Lung (tissue), 12 donors: ENCODE results near the gene COL6A3. TPM values are rescaled to one million over a fixed set of nuclear protein-coding genes. Genes with fewer than 3 reads are reported as not detected.
A peak's percentile ranks its signal among the peaks of the same experiment; 100 is the strongest.

Experiments used
- ATAC-seq: fragments of 200-7000 bp; cut with Tn5 transposase; one replicate; pipeline ENCODE4 v1.9.1; 2020; ENCODE audit warnings: moderate number of reproducible peaks; ENCODE audit not compliant: insufficient read depth, low FRiP score
- DNase-seq, 3 donors: peaks; one replicate each; pipeline ENCODE4 v3.0.0-alpha.2; 2013 to 2017
- H3K27ac ChIP-seq, 2 donors: one replicate each; pipeline ENCODE4 v1.5.1; 2013; ENCODE audit warnings: mild to moderate bottlenecking in 2 of 2, moderate library complexity in 2 of 2, control low read depth in 1 of 2, inconsistent platforms in 1 of 2, low read depth in 1 of 2, low read length in 1 of 2
- H3K27me3 ChIP-seq, 3 donors: one replicate each; pipeline ENCODE4 v1.5.1; 2013; ENCODE audit warnings: low read length in 2 of 3; ENCODE audit not compliant: control insufficient read depth in 3 of 3, insufficient read depth in 3 of 3
- H3K36me3 ChIP-seq, 4 donors: one replicate each; pipeline ENCODE4 v1.5.1; 2013; ENCODE audit warnings: low read length in 4 of 4, mild to moderate bottlenecking in 1 of 4, moderate library complexity in 1 of 4; ENCODE audit not compliant: control insufficient read depth in 4 of 4, insufficient read depth in 4 of 4
- H3K4me1 ChIP-seq, 5 donors: one replicate each; pipeline ENCODE4 v1.5.1; 2013; ENCODE audit warnings: low read length in 5 of 5, mild to moderate bottlenecking in 2 of 5, moderate library complexity in 1 of 5; ENCODE audit not compliant: control insufficient read depth in 5 of 5, insufficient read depth in 5 of 5
- H3K4me3 ChIP-seq: one replicate; pipeline ENCODE4 v1.5.1; 2013; ENCODE audit warnings: mild to moderate bottlenecking, control low read depth, moderate library complexity
- H3K9ac ChIP-seq, 2 donors: one replicate each; pipeline ENCODE4 v1.5.1; 2013; ENCODE audit warnings: low read length in 2 of 2, control low read depth in 1 of 2; ENCODE audit not compliant: insufficient read depth in 1 of 2
- H3K9me3 ChIP-seq, 4 donors: one replicate each; pipeline ENCODE4 v1.5.1; 2013; ENCODE audit warnings: low read length in 3 of 4, mild to moderate bottlenecking in 1 of 4, moderate library complexity in 1 of 4; ENCODE audit not compliant: control insufficient read depth in 4 of 4, insufficient read depth in 3 of 4
- CTCF ChIP-seq: IDR thresholded peaks from 2 replicates; pipeline ENCODE4 v1.5.1; 2012; ENCODE audit warnings: mild to moderate bottlenecking; ENCODE audit errors: control extremely low read depth, extremely low read depth
- WGBS, 2 donors: extraction: QIAGEN DNeasy Blood & Tissue Kit; methylation state at CpG; one replicate each; pipeline ENCODE4 v1.1.7; 2013; 5-methylcytosine and 5-hydroxymethylcytosine counted together
- polyA plus RNA-seq, 2 donors: library from polyadenylated mRNA; stranded (reverse); fragments of 200-250 nt; gene quantifications; one replicate each; pipeline ENCODE4 v1.2.1, GENCODE V29; 2013
- total RNA-seq, 2 donors: library from RNA; depleted of rRNA in 1 of 2; stranded (reverse); fragments of >200 nt in 1 of 2; gene quantifications; one replicate each; pipeline ENCODE4 v1.2.1, GENCODE V29; 2014 to 2021
- donor health status: control.
- donor health status: control.
- donor health status: Bipolar disorder and iron deficiency.
- donor health status: healthy.
- donor health status: DM: yes; HTN: yes; CAD: no.

COL6A3 gene
- total and polyA plus RNA-seq, 4 donors = 36.4 to 548 (median 277) TPM

GRCh38 chr2:237444071-237444470 is 30.1 kb upstream of the COL6A3 start:
- H3K4me3 ChIP-seq = no peak overlapping the region
- no peaks in the 10 kb centered on the region for H3K9me3 ChIP-seq
- H3K36me3 ChIP-seq = no peaks in the 10 kb centered on the region
- ATAC-seq (no peak), DNase-seq (peak; percentile 70 to 84 (median 77))
- 70 to 73% methylated on average over 2 of the region's 2 CpGs for WGBS, 2 donors
- H3K27me3 ChIP-seq = no peaks in the 10 kb centered on the region
- H3K27ac ChIP-seq = no peak overlapping the region
- H3K9ac ChIP-seq = no peak overlapping the region
- H3K4me1 ChIP-seq = peaks cover 0 to 68% (median 17%) of the 10 kb centered on the region in 5 donors
- no peak for TF ChIP-seq CTCF

- no peak overlapping the region for H3K4me3 ChIP-seq
- no peaks in the 10 kb centered on the region for H3K27me3 ChIP-seq
- WGBS, 2 donors = 54 to 69% methylated on average over 2 of the region's 2 CpGs
- H3K9me3 ChIP-seq = no peaks in the 10 kb centered on the region
- peaks cover 0 to 68% (median 15%) of the 10 kb centered on the region in 5 donors for H3K4me1 ChIP-seq
- TF ChIP-seq CTCF = no peak
- H3K9ac ChIP-seq = no peak overlapping the region
- ATAC-seq = peak; percentile 54
- H3K27ac ChIP-seq = no peak overlapping the region
- no peaks in the 10 kb centered on the region for H3K36me3 ChIP-seq
- peak; percentile 90 to 98 (median 98) for DNase-seq
Measured at GRCh38 chr2:237441605-237442274, 27.8 kb upstream of the COL6A3 start.

GRCh38 chr2:237440819-237441281 is 26.9 kb upstream of the COL6A3 start:
- TF ChIP-seq CTCF = no peak
- 42 to 50% methylated on average over 2 of the region's 2 CpGs for WGBS, 2 donors
- Histone ChIP-seq H3K27ac (peak overlapping the region in 1 of 2 donors; percentile 26), H3K27me3 (no peaks in the 10 kb centered on the region), H3K9ac (no peak overlapping the region), H3K4me1 (peaks cover 0 to 62% (median 15%) of the 10 kb centered on the region in 5 donors), H3K9me3 (no peaks in the 10 kb centered on the region), H3K36me3 (no peaks in the 10 kb centered on the region), H3K4me3 (no peak overlapping the region)
- ATAC-seq (no peak), DNase-seq (peak in 2 of 3 donors; percentile 49 to 70)
